Calu3 (cell line): ENCODE results near the gene PRR7. TPM values are rescaled to one million over a fixed set of nuclear protein-coding genes. Genes with fewer than 3 reads are reported as not detected.

Experiments
- BruUV-seq: library from RNA; stranded (reverse); fragments of 400-500 nt; replicated peaks from 2 replicates; lab custom pipeline; 2021; lab: Mats Ljungman, UMichigan
- CTCF ChIA-PET: fragments of 300-600 bp; sonication (Branson Sonifier 250); formaldehyde crosslinking; loops from one replicate; lab custom pipeline; 2022; ENCODE audit warnings: antibody characterized with exemption; lab: Charles Lee
- DNase-seq: peaks from one replicate; pipeline ENCODE4 v3.0.0; 2022
- H3K27ac Mint-ChIP-seq: one replicate; pipeline ENCODE4 v1.8.0; 2022; ENCODE audit warnings: mixed read lengths; ENCODE audit not compliant: unreplicated experiment
- H3K27me3 Mint-ChIP-seq: one replicate; pipeline ENCODE4 v1.8.0; 2022; ENCODE audit warnings: mixed read lengths; ENCODE audit not compliant: unreplicated experiment
- H3K36me3 Mint-ChIP-seq: one replicate; pipeline ENCODE4 v1.8.0; 2022; ENCODE audit warnings: mild to moderate bottlenecking, moderate library complexity, mixed read lengths; ENCODE audit not compliant: insufficient read depth, unreplicated experiment
- H3K4me1 Mint-ChIP-seq: one replicate; pipeline ENCODE4 v1.8.0; 2022; ENCODE audit warnings: mild to moderate bottlenecking, low read depth, mixed read lengths; ENCODE audit not compliant: unreplicated experiment
- H3K4me3 Mint-ChIP-seq: one replicate; pipeline ENCODE4 v1.8.0; 2022; ENCODE audit warnings: mild to moderate bottlenecking, low read depth, moderate library complexity, mixed read lengths; ENCODE audit not compliant: unreplicated experiment
- H3K9me3 Mint-ChIP-seq: one replicate; pipeline ENCODE4 v1.8.0; 2022; ENCODE audit warnings: low read depth, mixed read lengths; ENCODE audit not compliant: unreplicated experiment
- intact Hi-C: fragments of 100-400 bp; cut with micrococcal nuclease; formaldehyde crosslinking; loops from one replicate; pipeline ENCODE4 v1.10.0; 2022; ENCODE audit not compliant: unreplicated experiment
- total RNA-seq: library from RNA; stranded (reverse); gene quantifications from 2 replicates; pipeline ENCODE4 v1.2.3, GENCODE V29; 2022
- TF ChIP-seq, protein P1 (sequence below): fragments of 200-600 bp; IDR thresholded peaks from one replicate; pipeline ENCODE4 v1.8.0; 2022; ENCODE audit warnings: antibody characterized with exemption; ENCODE audit not compliant: unreplicated experiment

Gene PRR7
- total RNA-seq, 1 experiment from 2014 or later: 25.2 TPM

DNA sequence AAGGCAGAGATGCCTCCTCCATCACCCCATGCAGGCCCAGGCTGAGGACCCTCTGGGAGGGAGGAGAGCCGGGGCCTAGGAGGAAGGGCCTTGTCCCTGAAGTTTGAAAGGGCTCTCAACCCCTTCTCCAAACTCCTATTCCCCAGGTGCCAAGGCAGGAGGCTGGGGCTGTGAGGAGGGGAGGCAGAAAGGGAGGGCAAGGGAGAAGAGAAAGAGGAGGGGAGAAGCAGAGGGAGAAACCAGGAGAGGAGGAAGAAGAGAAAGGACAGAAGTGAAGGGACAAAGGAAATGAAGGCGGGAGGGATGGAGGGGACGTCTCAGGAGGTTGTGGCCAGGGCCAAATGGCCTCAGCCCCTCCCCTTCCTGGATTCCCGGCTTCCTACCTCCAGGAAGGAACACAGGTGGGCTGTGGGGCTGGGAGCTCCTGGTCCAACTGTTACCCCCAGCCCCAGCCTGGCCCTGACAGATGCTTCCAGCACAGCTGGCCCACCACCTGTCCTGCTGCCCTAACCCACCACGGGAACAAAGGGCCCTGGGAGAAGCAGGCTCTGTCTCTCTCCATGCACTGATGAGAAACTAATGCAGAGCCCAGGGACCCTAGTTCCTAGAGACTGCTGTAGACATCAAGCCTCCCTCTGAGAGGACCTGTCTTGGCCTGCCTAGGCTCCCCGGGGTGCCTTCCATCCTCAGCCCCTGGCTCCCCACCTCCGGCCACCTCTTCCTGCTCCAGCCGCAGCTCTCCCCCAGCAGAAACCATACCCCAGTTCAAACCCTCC, 23.3 kb downstream of the PRR7 start:
- no TSS peak for BruUV-seq
- Mint-ChIP-seq H3K9me3 (no peaks in the 10 kb centered on the region), H3K36me3 (peaks cover 88% of the 10 kb centered on the region), H3K27me3 (no peaks in the 10 kb centered on the region), H3K27ac (no peak overlapping the region), H3K4me3 (no peak overlapping the region), H3K4me1 (peaks cover 26% of the 10 kb centered on the region)
- DNase-seq: no peak
- TF ChIP-seq, protein P1, sequence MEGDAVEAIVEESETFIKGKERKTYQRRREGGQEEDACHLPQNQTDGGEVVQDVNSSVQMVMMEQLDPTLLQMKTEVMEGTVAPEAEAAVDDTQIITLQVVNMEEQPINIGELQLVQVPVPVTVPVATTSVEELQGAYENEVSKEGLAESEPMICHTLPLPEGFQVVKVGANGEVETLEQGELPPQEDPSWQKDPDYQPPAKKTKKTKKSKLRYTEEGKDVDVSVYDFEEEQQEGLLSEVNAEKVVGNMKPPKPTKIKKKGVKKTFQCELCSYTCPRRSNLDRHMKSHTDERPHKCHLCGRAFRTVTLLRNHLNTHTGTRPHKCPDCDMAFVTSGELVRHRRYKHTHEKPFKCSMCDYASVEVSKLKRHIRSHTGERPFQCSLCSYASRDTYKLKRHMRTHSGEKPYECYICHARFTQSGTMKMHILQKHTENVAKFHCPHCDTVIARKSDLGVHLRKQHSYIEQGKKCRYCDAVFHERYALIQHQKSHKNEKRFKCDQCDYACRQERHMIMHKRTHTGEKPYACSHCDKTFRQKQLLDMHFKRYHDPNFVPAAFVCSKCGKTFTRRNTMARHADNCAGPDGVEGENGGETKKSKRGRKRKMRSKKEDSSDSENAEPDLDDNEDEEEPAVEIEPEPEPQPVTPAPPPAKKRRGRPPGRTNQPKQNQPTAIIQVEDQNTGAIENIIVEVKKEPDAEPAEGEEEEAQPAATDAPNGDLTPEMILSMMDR: no peak
- intact Hi-C loops: no loop called here
- CTCF ChIA-PET: interaction anchor here (1.1 to 1.2 kb wide), 2 partner anchors 12 to 14 kb away, joined by 4 read pairs; no protein-coding TSS in a partner anchor

DNA sequence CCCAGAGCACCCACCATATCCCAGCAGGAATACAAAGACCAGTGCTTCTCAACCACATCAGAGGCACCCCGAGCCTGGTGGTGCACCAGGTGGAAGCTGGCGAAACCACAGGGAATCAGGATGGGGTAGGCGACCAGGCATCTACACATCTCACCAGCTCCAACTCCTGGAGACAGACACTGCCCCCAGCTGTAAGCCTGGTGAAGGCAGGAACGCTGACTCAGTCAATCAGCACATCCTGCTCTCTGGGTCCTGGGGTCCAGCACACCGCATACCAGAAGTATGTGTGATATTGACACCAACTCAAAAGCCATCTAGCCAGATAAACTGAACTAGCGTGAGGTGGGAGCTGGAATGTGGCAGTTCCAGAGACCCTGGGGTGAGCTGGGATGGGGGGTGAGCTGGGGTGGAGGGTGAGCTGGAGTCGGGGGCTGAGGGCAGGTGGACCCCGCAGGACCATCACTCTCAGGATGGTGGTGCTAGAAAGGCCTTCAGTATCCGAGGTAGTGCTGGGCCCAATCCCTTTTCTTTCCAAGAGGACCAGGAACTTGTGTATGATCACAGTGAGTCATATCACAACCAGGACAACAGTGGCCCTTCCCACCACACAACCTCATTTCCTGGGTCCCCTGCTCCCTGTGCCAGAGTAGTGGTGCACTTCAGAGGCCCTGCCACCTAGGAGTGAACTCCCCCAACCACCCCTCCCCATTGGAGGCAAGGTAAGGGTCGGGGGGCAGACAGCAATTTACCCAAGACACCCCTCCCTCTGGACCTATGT, 24.3 kb downstream of the PRR7 start:
- CTCF ChIA-PET: interaction anchor here (1.6 to 2.4 kb wide), 3 partner anchors 25 to 69 kb away, joined by 5 to 11 read pairs (median 10); partner anchors contain the start of gene PDLIM7
- peak; percentile 40 for DNase-seq
- intact Hi-C loops: no loop called here
- H3K27me3 Mint-ChIP-seq: no peaks in the 10 kb centered on the region
- H3K36me3 Mint-ChIP-seq: peaks cover 86% of the 10 kb centered on the region
- TF ChIP-seq, protein P1: no peak
- BruUV-seq: TSS peak; percentile 26
- no peaks in the 10 kb centered on the region for H3K9me3 Mint-ChIP-seq
- H3K27ac Mint-ChIP-seq: no peak overlapping the region
- peaks cover 26% of the 10 kb centered on the region for H3K4me1 Mint-ChIP-seq
- peak overlapping the region; percentile 76 for H3K4me3 Mint-ChIP-seq

DNA sequence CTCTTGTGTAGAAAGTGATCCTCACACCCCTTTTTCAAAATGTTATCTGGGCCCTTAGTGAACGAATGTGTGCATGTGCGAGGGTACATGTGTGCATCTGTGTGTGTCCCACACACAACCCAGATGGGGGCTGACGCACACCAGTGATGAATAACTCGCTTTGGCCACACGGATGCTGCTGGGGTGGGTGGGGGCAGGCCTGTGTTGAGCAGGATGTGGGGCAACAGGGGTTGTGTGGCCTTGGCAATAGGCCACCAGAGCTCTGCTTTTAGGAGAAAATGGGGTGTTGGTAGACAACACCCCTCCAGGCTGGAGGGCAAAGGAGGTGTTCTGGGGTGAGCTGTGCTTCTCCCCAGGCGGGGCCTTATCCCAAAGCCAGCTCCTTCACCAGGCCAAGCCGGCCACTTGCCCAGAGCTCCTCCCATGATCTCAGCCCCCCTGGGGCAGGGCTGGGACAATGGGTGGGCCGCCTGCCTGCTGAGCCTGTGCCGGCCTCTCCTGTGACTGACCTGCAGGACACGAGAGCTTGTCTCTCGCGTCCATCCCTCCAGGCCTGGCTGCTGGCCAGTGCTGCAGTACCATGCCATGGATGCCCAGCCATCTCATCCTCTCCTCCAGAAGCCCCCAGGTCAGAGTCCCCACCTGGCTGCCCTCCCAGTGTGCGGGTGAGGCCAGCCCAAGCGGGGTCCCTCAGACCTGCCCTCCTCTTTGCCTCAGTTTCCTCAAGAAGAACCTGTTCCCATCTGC, 25.2 kb downstream of the PRR7 start:
- intact Hi-C loops: no loop called here
- peaks cover 87% of the 10 kb centered on the region for H3K36me3 Mint-ChIP-seq
- H3K27ac Mint-ChIP-seq: peak overlapping the region; percentile 18

More for the DNA sequence above, 25.2 kb downstream of the PRR7 start:
- Mint-ChIP-seq H3K4me1 (peaks cover 26% of the 10 kb centered on the region), H3K4me3 (peak overlapping the region; percentile 76), H3K27me3 (no peaks in the 10 kb centered on the region), H3K9me3 (no peaks in the 10 kb centered on the region)
- CTCF ChIA-PET: interaction anchor here (1.4 to 2.4 kb wide), 5 partner anchors 17 to 70 kb away, joined by 4 to 11 read pairs (median 7); partner anchors contain the start of gene PDLIM7
- TF ChIP-seq, protein P1: no peak
- BruUV-seq: TSS peak; percentile 85
- DNase-seq: no peak
